ENCODE measurements around the gene ZNF423. TPM values are rescaled to one million over a fixed set of nuclear protein-coding genes. Genes with fewer than 3 reads are reported as not detected.

ZNF423 gene
- total RNA-seq, 6 experiments from 2014 or later = not detected

GRCh38 chr16:49670627-49671026 lies 185.3 kb downstream of the ZNF423 start:
- H3K36me3 Mint-ChIP-seq (ENCODE audit: low read depth) = no peaks in the 10 kb centered on the region
- DNase-seq = no peak
- H3K27ac Mint-ChIP-seq = no peak overlapping the region
- no peaks in the 10 kb centered on the region for H3K4me1 Mint-ChIP-seq (ENCODE audit: low read depth)
- H3K27me3 Mint-ChIP-seq (ENCODE audit: insufficient read depth) = peaks cover 5% of the 10 kb centered on the region
- no peak overlapping the region for H3K4me3 Mint-ChIP-seq
- TF ChIP-seq CTCF (IDR thresholded peaks at IDR 0.05) = no peak
- no peaks in the 10 kb centered on the region for H3K9me3 Mint-ChIP-seq

GRCh38 chr16:49665482-49666230 lies 190.3 kb downstream of the ZNF423 start:
- TF ChIP-seq CTCF (IDR thresholded peaks at IDR 0.05) = no peak
- H3K27me3 Mint-ChIP-seq (ENCODE audit: insufficient read depth) = peaks cover 20% of the 10 kb centered on the region
- no peak overlapping the region for H3K27ac Mint-ChIP-seq
- H3K4me1 Mint-ChIP-seq (ENCODE audit: low read depth) = no peaks in the 10 kb centered on the region
- no peaks in the 10 kb centered on the region for H3K36me3 Mint-ChIP-seq (ENCODE audit: low read depth)
- no peaks in the 10 kb centered on the region; the same call in 1 of the 2 replicates for H3K9me3 Mint-ChIP-seq
- no peak overlapping the region for H3K4me3 Mint-ChIP-seq
- DNase-seq = no peak

- Mint-ChIP-seq H3K4me3 (no peak overlapping the region), H3K27ac (no peak overlapping the region), H3K4me1 (ENCODE audit: low read depth) (no peaks in the 10 kb centered on the region), H3K27me3 (ENCODE audit: insufficient read depth) (peaks cover 22% of the 10 kb centered on the region), H3K9me3 (peaks cover 6% of the 10 kb centered on the region; the same call in 1 of the 2 replicates), H3K36me3 (ENCODE audit: low read depth) (no peaks in the 10 kb centered on the region)
- TF ChIP-seq CTCF (IDR thresholded peaks at IDR 0.05) = no peak
- no peak for DNase-seq
Measured at GRCh38 chr16:49664221-49665215, 191.4 kb downstream of the ZNF423 start.

- no peaks in the 10 kb centered on the region for H3K4me1 Mint-ChIP-seq (ENCODE audit: low read depth)
- H3K4me3 Mint-ChIP-seq = no peak overlapping the region
- no peak overlapping the region for H3K27ac Mint-ChIP-seq
- no peak for DNase-seq
- H3K36me3 Mint-ChIP-seq (ENCODE audit: low read depth) = no peaks in the 10 kb centered on the region
- peaks cover 6% of the 10 kb centered on the region; the same call in 1 of the 2 replicates for H3K9me3 Mint-ChIP-seq
- no peak for TF ChIP-seq CTCF (IDR thresholded peaks at IDR 0.05)
- H3K27me3 Mint-ChIP-seq (ENCODE audit: insufficient read depth) = peaks cover 23% of the 10 kb centered on the region
Measured at GRCh38 chr16:49663081-49664065, 192.5 kb downstream of the ZNF423 start.

- Mint-ChIP-seq H3K27ac (no peak overlapping the region), H3K9me3 (peaks cover 6% of the 10 kb centered on the region; the same call in 1 of the 2 replicates), H3K4me1 (ENCODE audit: low read depth) (no peaks in the 10 kb centered on the region), H3K36me3 (ENCODE audit: low read depth) (no peaks in the 10 kb centered on the region), H3K4me3 (no peak overlapping the region), H3K27me3 (ENCODE audit: insufficient read depth) (peaks cover 24% of the 10 kb centered on the region)
- no peak for TF ChIP-seq CTCF (IDR thresholded peaks at IDR 0.05)
- DNase-seq = no peak
Measured at GRCh38 chr16:49662569-49662968, 193.3 kb downstream of the ZNF423 start.
